Panc1 (cell line): ENCODE data around the gene ALDH3A1. TPM values are rescaled to one million over a fixed set of nuclear protein-coding genes. Genes with fewer than 3 reads are reported as not detected.

Source experiments
- ATAC-seq: fragments of 200-7000 bp; cut with Tn5 transposase; 2 replicates; pipeline ENCODE4 v1.9.1; 2020; ENCODE audit warnings: mild to moderate bottlenecking, moderate library complexity
- BruUV-seq: library from RNA; stranded (reverse); fragments of 400-500 nt; replicated peaks from 2 replicates; lab custom pipeline; 2021; lab: Mats Ljungman, UMichigan
- CTCF ChIA-PET: fragments of 300-600 bp; sonication (Branson Sonifier 250); formaldehyde crosslinking; loops from one replicate; lab custom pipeline; 2022; ENCODE audit warnings: antibody characterized with exemption; lab: Charles Lee
- POLR2A ChIA-PET: fragments of 300-600 bp; sonication (Branson Sonifier 250); formaldehyde crosslinking; loops from one replicate; lab custom pipeline; 2022; ENCODE audit warnings: antibody characterized with exemption; lab: Charles Lee
- DNase-seq: peaks from one replicate; pipeline ENCODE4 v3.0.0-alpha.2; 2010; ENCODE audit warnings: low read depth, low spot score
- H3K27ac ChIP-seq: 2 replicates; pipeline ENCODE4 v1.5.1; 2011; ENCODE audit warnings: mild to moderate bottlenecking, low read length, inconsistent platforms
- H3K27me3 ChIP-seq: fragments of 200-500 bp; sonication (Bioruptor generic); 2 replicates; pipeline ENCODE4 v1.6.0; 2014; ENCODE audit warnings: low read length, inconsistent platforms; ENCODE audit not compliant: control insufficient read depth, insufficient read depth
- H3K36me3 ChIP-seq: fragments of 200-500 bp; sonication (Bioruptor generic); 2 replicates; pipeline ENCODE4 v1.5.1; 2014; ENCODE audit warnings: inconsistent platforms, mild to moderate bottlenecking, low read length, moderate library complexity; ENCODE audit not compliant: control insufficient read depth, insufficient read depth
- H3K4me1 ChIP-seq: 2 replicates; pipeline ENCODE4 v1.5.1; 2011; ENCODE audit warnings: inconsistent platforms, mild to moderate bottlenecking, low read length, moderate library complexity; ENCODE audit not compliant: control insufficient read depth, insufficient read depth
- H3K4me3 ChIP-seq, 2 experiments: 2 replicates each; pipeline ENCODE4 v1.5.1; 2011 to 2012; ENCODE audit warnings: low read depth in 2 of 2, low read length in 2 of 2, mild to moderate bottlenecking in 2 of 2, inconsistent platforms in 1 of 2, moderate library complexity in 1 of 2
- H3K9me3 ChIP-seq: fragments of 200-500 bp; sonication (Bioruptor generic); 2 replicates; pipeline ENCODE4 v1.5.1; 2014; ENCODE audit warnings: low read depth, mild to moderate bottlenecking, inconsistent platforms, low read length, moderate library complexity; ENCODE audit not compliant: control insufficient read depth, insufficient read depth
- CTCF ChIP-seq: fragments of 450-650 bp; IDR thresholded peaks from 2 replicates; pipeline ENCODE4 v1.5.1; 2017; ENCODE audit warnings: mild to moderate bottlenecking
- POLR2AphosphoS5 ChIP-seq: IDR thresholded peaks from 2 replicates; pipeline ENCODE4 v1.6.1; 2012; ENCODE audit warnings: mild to moderate bottlenecking, low read depth, low read length, moderate library complexity
- REST ChIP-seq, 2 experiments: IDR thresholded peaks; 2 replicates each; pipeline ENCODE4 v1.6.1; 2011 to 2012; ENCODE audit warnings: low read depth in 2 of 2, control low read depth in 1 of 2, low read length in 1 of 2, mild to moderate bottlenecking in 1 of 2, moderate library complexity in 1 of 2; ENCODE audit not compliant: insufficient read depth in 1 of 2
- SIN3A ChIP-seq: IDR thresholded peaks from 2 replicates; pipeline ENCODE4 v1.6.1; 2012; ENCODE audit warnings: low read depth, mild to moderate bottlenecking, low read length, moderate library complexity, borderline replicate concordance; ENCODE audit not compliant: insufficient read depth
- TCF7L2 ChIP-seq: IDR thresholded peaks from 2 replicates; pipeline ENCODE4 v1.6.1; 2011; ENCODE audit warnings: mild to moderate bottlenecking, low read depth, low read length, inconsistent platforms
- in situ Hi-C: cut with HindIII; loops from 2 replicates; pipeline ENCODE4 v1.10.0; 2016; ENCODE audit warnings: low sequenced_read_pairs, low pct_unique_long_range_greater_than_20kb
- intact Hi-C: fragments of 100-400 bp; cut with micrococcal nuclease; formaldehyde crosslinking; loops from one replicate; pipeline ENCODE4 v1.10.0; 2022; ENCODE audit not compliant: unreplicated experiment
- total RNA-seq: library from RNA; stranded (reverse); gene quantifications from one replicate; pipeline ENCODE4 v1.2.1, GENCODE V29; 2021; ENCODE audit not compliant: unreplicated experiment

ALDH3A1 gene
- total RNA-seq, 1 experiment from 2014 or later = 0.21 TPM

- CTCF ChIA-PET = interaction anchor here (0.6 kb wide), 1 partner anchor 150 kb away, joined by 3 read pairs; no protein-coding TSS in a partner anchor
- in situ Hi-C loops (no loop called here), intact Hi-C loops (no loop called here)
- Histone ChIP-seq H3K27me3 (no peaks in the 10 kb centered on the region), H3K36me3 (no peaks in the 10 kb centered on the region; the same call in 1 of the 2 replicates), H3K27ac (no peak overlapping the region), H3K4me1 (0 out of 2 replicates have a peak, but pooled peaks cover 4% of the 10 kb centered on the region), H3K9me3 (no peaks in the 10 kb centered on the region), H3K4me3 (no peak overlapping the region)
- TF ChIP-seq CTCF (no peak), SIN3A (no peak), TCF7L2 (no peak), POLR2AphosphoS5 (no peak), REST (IDR thresholded peaks at IDR 0.05; ENCODE audit: insufficient read depth in 1 of 2, low read depth in 2 of 2, low read length in 1 of 2) (no peak)
- DNase-seq = no peak
- POLR2A ChIA-PET = no interaction called here
- no peak for ATAC-seq
- no TSS peak for BruUV-seq
These were observed 25.4 kb upstream of the ALDH3A1 start for GRCh38 chr17:19773534-19773933.

GRCh38 chr17:19771971-19772630 lies 24.0 kb upstream of the ALDH3A1 start:
- Histone ChIP-seq H3K4me3 (no peak overlapping the region), H3K9me3 (no peaks in the 10 kb centered on the region), H3K27ac (no peak overlapping the region), H3K36me3 (no peaks in the 10 kb centered on the region; the same call in 1 of the 2 replicates), H3K4me1 (peaks cover 6% of the 10 kb centered on the region; the same call in 1 of the 2 replicates), H3K27me3 (no peaks in the 10 kb centered on the region)
- intact Hi-C loops (no loop called here), in situ Hi-C loops (no loop called here)
- BruUV-seq = no TSS peak
- ATAC-seq (no peak; the same call in 1 of the 2 replicates), DNase-seq (no peak)
- POLR2A ChIA-PET = no interaction called here
- TF ChIP-seq CTCF = no peak
- TF ChIP-seq TCF7L2 = peak; percentile 25; the same call in 1 of the 2 replicates
- TF ChIP-seq SIN3A = no peak
- TF ChIP-seq REST (IDR thresholded peaks at IDR 0.05; ENCODE audit: insufficient read depth in 1 of 2, low read depth in 2 of 2, low read length in 1 of 2) = no peak
- TF ChIP-seq POLR2AphosphoS5 = no peak
- CTCF ChIA-PET = no interaction called here
